Measurements from ENCODE around the gene CDK14.

- no peak for TF ChIP-seq CTCF (conservative IDR thresholded peaks at IDR 0.05)
- TF ChIP-seq EZH2 (IDR thresholded peaks at IDR 0.05; ENCODE audit: low read depth): no peak
Measured at GRCh38 chr7:90965211-90965610, 369.1 kb downstream of the CDK14 start.
